CD4-positive, alpha-beta T cell treated with Interleukin-12 subunit alpha and Interleukin-12 subunit beta, for 1 hour (primary cell): ENCODE results near the gene EPHA2.
"Not testable (repeated sequence)": the region's sequence is repeated elsewhere in the genome, so short reads cannot be mapped to it uniquely, and the experiment has no call there.

Experiments used
- DNase-seq: peaks from one replicate; pipeline ENCODE4 v3.0.0-alpha.2; 2020

The EPHA2 gene

DNA sequence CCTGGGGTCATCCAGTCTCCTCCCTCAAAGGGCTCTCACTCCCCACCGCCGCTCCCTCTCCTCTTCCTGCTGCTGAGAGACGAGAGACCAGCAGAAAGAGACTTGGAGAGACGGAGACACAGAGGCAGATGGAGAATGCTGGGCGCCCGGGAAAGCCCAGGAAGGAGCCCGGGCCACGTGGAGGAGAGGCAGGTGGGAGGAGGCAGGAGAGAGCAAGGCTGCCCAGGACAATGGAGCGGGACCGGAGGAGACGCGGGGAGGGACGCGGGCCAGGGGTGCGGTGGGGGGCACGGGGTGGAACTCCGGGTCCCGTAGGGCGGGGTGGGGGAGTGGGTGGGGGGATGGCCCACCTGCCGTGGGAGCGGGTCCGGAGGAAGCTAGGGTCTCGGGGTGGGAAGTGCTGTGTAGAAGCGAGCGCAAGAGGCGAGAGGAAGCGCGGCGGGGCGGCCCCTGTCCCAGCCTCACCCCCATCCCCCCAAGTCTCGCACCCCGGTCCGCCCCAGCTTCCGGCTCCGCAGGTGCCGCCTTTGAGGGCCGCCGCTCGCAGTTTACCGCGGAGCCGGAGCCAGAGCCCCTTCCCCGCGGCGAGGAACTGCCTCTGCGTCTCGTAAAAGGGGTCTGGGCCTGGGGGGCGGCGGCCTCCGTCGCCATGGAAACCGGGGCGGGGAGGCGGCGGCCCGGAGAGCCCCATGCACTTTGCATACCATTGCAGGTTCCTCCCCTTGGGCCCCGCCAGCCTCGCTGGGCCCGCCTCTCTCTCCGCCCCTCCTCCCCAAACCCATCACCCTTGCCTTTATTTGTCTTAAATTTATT lies 11.7 kb upstream of the EPHA2 start:
- DNase-seq, result peak; percentile 80

- DNase-seq, result no peak
Measured at GRCh38 chr1:16166117-16166516, 10.2 kb upstream of the EPHA2 start.

GRCh38 chr1:16165548-16165947 lies 9.7 kb upstream of the EPHA2 start:
- DNase-seq, result no peak

DNA sequence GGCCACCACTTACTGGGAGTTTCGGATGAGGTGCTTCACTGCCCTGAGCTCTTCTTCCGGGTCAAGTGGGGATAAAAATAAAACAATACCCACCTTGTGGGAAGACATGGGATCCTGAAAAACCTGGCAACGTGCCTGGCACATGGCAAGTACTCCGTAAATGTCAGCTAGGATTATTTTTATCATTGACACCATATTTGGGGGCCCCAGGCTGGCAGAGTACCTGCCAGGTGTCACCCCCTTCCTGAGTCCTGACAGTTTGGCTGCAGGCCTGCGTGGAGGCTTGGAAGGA lies 9.2 kb upstream of the EPHA2 start:
- DNase-seq, result no peak

- no peak for DNase-seq
Measured at GRCh38 chr1:16164213-16165072, 8.6 kb upstream of the EPHA2 start.

- DNase-seq, result not testable (repeated sequence)
Measured at GRCh38 chr1:16163608-16164212, 7.8 kb upstream of the EPHA2 start.

GRCh38 chr1:16162163-16162822 lies 6.4 kb upstream of the EPHA2 start:
- peak; percentile 79 for DNase-seq

DNA sequence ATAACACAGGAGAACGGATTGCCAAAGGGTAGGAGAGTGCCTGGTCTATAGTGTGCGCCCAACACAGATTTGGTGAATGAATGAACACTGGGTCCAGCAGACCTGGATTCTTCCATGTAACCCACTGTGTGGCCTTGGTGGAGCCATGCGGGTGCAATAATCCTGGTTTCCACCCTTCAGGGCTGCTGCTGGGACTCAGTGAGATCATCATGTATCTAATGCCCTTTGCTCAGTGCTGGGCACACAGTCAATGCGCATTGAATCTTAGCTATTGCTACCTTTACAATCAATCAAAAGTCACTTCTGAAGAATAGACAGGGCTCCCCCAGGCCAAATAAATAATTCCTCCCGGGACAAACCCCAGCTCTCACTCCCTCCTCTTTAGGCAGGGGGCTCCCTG lies 5.8 kb upstream of the EPHA2 start:
- DNase-seq, result no peak

DNA sequence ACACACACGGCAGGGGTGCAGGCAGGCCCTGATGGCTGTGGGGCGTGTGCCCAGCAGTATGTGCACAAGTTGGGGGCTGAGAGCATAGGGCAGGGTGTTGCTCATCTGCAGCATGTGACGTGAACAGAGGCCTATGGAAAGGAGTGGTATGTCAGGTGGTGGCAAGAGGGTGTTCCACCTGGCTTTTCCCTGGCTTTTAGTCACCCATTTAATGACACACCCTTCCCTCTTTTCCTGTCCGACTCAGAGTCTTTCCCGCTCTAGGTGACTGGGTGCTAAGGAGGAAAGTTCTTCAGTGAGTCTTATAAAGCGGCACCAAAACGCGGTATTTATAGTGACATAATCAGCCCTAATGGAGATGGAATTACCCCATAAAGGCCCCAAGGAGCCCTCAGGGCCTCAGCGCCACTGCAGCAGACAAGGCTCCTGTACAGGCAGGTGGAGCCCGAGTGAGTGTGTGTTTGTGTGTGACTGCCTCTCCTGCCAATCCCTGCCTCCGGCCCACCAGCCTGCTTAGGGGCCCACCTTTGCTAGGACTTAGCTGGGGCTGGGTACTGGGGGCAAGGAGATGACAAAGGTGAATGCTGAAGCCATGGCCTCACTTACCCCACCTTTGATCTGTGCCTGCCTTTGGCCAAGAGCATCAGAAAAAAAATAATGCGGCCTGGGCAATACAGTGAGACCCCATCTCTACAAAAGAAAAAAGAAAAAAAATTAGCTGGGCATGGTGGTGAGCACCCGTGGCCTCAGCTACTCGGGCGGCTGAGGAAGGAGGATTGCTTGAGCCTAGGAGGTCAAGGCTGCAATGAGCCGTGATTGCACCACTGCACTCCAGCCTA lies 3.3 kb upstream of the EPHA2 start:
- DNase-seq, result no peak

DNA sequence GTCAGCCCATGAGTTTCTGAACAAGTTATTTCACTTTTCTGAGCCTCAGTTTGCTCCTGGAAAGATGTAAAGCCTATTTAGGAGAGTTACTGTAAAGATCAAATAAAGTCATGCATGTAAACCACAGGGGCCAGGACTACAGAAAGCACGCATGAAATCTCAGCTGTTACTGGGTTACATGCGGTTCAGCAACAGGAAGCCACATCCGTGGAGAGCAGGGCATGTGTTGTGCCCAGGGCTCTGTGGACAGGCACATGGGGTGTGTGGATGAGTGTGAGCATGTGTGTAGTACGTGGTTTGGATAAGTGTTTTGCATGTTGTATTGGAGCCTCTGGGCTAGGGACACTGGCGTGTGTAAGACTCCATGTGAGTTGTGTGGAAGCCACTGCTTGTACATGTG lies 2.2 kb upstream of the EPHA2 start:
- peak; percentile 48 for DNase-seq

DNA sequence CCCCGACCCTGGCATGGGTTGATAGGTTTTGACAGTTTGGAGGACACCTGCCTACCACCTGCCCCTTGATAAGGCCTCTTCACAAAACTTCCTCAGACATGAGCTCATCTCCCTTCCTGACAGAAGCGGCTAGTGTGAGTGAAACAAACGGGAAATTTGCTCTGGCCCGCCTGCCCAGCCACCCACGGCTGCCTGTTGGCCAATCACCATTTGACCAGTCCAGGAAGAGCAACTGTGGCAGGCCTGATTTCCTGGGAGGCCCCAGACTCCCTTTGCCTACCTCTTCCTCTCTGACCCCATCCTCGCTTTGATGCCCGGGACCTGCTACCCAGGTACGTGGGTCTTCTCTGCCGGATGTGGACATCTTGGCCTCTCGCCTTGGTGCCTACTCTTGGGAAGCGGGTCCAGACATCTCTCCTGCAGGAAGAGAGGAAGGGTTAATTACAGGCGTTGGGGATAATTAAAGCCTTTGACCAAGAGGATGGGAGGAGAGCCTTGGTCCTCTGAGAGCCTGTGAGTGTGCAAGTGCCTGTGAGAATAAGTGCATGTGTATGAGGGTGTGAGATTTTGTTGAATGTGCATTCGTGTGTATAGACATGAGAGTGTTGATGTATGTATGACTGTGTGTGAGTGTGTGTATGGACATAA lies 1.1 kb upstream of the EPHA2 start:
- no peak for DNase-seq

- no peak for DNase-seq
Measured at GRCh38 chr1:16153999-16154673, 1.7 kb downstream of the EPHA2 start.

DNA sequence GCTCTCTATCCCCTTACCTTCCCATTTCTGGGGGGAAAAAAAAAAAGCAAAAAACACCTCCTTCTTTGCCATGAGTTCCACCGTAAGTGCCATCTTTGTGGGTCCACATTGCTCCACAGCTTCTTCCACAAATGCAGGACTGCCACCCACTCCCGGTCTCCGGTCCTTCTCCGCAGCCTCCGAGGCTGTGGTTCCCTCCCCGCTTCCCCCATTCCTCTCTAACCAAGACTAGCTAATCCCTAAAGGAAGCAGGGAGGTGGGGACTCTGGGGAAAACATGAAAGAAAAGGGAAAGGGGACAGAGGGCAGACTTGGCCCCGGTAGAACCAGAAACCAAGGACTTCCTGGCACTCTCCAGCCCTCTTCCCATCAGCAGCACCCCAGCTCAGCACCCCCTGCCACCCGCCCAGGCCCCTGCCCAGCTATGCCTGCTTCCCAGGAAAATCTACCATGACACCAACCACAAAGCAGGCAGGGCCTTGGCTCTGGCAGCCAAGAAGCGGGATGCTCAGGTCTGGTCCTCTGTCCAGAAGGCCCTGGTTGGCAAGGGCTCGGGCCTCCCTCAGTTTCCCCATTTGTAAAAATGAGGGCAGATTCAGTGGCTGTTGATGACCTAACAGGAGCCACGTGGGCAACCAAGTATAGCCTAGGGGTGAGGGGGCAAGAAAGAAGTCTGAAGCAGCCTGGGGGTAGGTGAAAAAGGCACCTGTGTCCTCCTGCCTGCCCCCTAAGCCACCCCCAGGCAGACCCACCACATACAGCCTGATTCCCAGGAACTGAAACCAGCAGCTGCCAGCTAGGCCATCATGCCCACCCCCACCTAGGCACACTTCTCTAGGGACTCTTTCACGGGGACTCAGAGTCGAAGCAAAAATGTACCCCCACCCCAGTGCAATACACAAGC lies 2.5 kb downstream of the EPHA2 start:
- no peak for DNase-seq

DNA sequence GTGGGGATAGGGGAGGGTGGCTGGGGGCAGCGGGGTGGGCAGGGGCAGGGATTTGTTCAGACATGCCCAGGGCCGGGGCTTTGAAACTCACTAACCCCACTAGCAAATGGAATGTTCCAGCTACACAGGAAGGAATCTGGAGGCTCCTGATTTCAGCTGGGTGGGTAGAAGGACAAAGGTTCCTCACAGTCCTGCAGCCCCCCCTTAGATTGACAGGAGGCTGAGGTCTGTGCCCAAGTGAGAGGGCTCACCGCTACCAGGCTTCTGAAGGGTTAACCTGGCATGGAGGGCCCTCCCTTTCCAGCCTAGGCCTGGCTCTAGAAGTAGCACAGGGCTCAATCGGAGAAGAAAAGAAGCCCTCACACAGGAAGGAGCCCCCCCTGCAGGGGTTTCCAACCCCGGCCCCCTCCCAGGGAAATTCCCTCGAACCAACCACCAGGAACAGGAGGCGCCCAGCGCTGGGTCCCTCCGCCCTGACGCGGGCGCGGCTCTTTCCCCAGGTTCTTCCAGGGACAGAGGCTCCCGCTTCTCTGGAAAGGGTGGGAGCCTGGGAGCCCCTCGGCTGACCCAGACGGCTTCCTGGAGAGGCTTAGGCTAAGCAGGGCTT lies 3.3 kb downstream of the EPHA2 start:
- DNase-seq, result no peak

DNA sequence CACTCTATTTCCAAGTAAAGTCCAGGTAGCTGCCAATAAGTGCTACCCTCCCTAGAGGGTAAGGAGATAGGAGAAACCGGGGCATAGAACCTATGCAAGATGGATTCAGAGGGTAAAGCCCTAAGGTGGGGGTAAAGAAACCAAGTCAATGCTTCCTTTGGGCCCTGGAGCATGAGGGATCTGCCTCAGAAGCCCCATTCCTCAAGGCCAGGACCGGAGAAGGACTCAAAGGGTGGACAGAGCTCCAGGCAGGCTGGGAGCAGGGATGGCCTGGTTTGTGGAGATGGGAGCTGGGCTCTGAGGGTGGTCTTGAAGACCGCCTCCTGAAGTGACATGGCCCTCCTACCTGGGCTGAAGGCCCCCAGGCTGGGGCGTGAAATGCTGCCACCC lies 3.9 kb downstream of the EPHA2 start:
- no peak for DNase-seq

DNA sequence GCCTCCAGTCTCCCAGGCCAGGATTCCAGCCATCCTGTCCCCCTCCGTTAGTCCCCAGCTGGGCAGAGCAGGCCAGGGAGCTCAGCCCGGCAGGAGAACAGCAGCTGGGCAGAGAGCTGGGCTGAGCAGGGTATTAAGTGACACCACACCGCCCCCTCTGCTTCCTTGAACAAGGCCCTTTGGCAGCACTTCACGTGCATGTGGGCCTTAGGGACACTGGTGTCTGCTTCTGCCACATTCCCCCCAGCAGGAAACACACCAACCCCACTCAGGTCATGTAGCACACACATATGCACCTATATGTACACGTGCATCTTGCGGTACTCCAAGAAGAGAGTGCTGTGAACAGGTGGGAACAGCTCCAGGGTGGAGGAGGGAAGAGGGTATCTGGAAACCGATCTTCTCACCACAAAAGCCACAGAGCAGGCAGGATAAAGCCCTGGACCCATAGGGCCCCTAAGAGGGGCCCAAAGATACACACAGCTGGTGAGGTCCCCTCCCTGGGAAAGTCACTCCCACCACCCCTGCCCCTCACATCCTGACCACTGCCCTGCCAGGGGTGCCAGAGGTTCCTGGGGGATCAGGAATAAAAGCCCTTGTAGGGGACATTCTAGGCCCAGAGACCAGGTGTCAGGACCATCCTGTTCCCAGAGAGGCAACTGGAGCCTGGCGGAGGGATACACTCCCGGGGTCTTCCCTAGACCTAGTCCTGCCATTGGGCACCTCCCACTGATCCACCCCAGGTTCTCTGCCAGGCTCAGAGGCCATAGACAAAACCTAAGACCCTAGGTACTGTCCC lies 4.5 kb downstream of the EPHA2 start:
- no peak for DNase-seq

- no peak for DNase-seq
Measured at GRCh38 chr1:16150508-16150907, 5.4 kb downstream of the EPHA2 start.

DNA sequence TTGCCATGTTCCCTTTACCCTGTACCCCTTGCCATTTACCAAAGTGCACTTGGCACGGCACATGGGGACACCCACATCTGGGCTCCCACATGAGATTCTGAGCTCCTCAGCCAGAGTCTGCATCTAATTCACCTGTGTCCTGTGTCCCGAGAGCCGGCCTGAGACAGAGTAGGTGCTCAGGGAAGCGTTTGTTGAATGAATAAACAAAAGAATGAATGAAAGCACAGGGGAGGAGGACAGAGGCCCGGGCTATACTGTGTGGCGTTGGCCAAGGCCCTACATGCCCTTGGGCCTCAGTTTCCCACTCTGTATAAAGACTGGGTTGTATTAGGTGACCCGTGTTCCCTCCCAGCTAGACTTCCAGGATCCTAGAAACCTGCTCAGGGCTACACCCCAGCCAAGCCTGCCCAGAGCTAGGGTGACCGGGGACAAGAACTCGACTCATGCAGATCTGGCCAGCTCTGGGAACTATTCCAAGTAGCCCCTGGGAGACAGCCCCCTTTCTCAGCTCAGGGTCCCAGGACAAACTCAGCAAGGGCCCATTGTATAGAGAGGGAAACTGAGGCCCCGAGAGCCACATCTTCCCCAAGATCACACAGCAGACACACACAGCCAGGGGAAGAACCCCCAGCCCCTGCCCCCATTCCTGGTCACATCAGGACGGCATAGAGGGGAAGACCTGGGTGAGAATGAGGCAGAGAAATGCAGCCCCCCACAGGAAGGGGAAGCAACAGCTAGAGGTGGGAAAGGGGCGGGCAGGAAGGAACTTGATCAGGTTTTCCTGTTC lies 6.0 kb downstream of the EPHA2 start:
- no peak for DNase-seq
